IMR-90 (cell line): ENCODE measurements around the gene MB21D2. TPM values are rescaled to one million over a fixed set of nuclear protein-coding genes. Genes with fewer than 3 reads are reported as not detected.
A peak's percentile ranks its signal among the peaks of the same experiment; 100 is the strongest.

Experiments
- ATAC-seq: fragments of 200-7000 bp; cut with Tn5 transposase; 2 replicates; pipeline ENCODE4 v1.9.1; 2020; ENCODE audit warnings: low read depth, mild to moderate bottlenecking, moderate library complexity
- BruUV-seq: library from RNA; stranded (reverse); fragments of 400-500 nt; replicated peaks from 2 replicates; lab custom pipeline; 2021; lab: Mats Ljungman, UMichigan
- CTCF ChIA-PET: fragments of 300-600 bp; formaldehyde crosslinking; extraction: SDS; loops from one replicate; lab custom pipeline; 2021; ENCODE audit warnings: antibody characterized with exemption; lab: Yijun Ruan, JAX
- POLR2A ChIA-PET: fragments of 300-600 bp; sonication (Branson Sonifier 250); formaldehyde crosslinking; loops from one replicate; lab custom pipeline; 2022; ENCODE audit warnings: antibody characterized with exemption; ENCODE audit not compliant: unreplicated experiment; lab: Charles Lee
- DNase-seq: peaks from one replicate; pipeline ENCODE4 v3.0.0; 2013
- H2AFZ ChIP-seq: replicated peaks from 2 replicates; pipeline ENCODE3; 2013; ENCODE audit warnings: low read length, mild to moderate bottlenecking; ENCODE audit not compliant: poor library complexity
- H2AK5ac ChIP-seq: 2 replicates; pipeline ENCODE4 v1.6.1; 2013; ENCODE audit warnings: low read depth, low read length, inconsistent platforms
- H2AK9ac ChIP-seq: replicated peaks from 2 replicates; pipeline ENCODE3; 2013; ENCODE audit warnings: mild to moderate bottlenecking, low read depth, low read length, moderate library complexity; ENCODE audit not compliant: poor library complexity
- H2BK120ac ChIP-seq: 2 replicates; pipeline ENCODE4 v1.6.1; 2013; ENCODE audit warnings: low read depth, low read length, inconsistent platforms
- H2BK15ac ChIP-seq: 3 replicates; pipeline ENCODE4 v1.6.1; 2013; ENCODE audit warnings: low read depth, low read length, inconsistent platforms
- H2BK20ac ChIP-seq: 2 replicates; pipeline ENCODE4 v1.6.1; 2013; ENCODE audit warnings: low read depth, mild to moderate bottlenecking, inconsistent platforms, low read length, moderate library complexity
- H2BK5ac ChIP-seq: 2 replicates; pipeline ENCODE4 v1.6.1; 2013; ENCODE audit warnings: mild to moderate bottlenecking, low read depth, low read length, inconsistent platforms; ENCODE audit not compliant: poor library complexity, severe bottlenecking
- H3K14ac ChIP-seq: replicated peaks from 2 replicates; pipeline ENCODE4 v1.6.1; 2013; ENCODE audit warnings: low read depth, low read length, inconsistent platforms
- H3K18ac ChIP-seq: 2 replicates; pipeline ENCODE4 v1.6.1; 2013; ENCODE audit warnings: low read depth, low read length, control low read depth
- H3K23ac ChIP-seq: 2 replicates; pipeline ENCODE4 v1.6.1; 2013; ENCODE audit warnings: low read depth, low read length, inconsistent platforms
- H3K27ac ChIP-seq: 2 replicates; pipeline ENCODE4 v1.5.1; 2013; ENCODE audit warnings: mild to moderate bottlenecking, control low read depth, low read length; ENCODE audit not compliant: insufficient read depth
- H3K27me3 ChIP-seq: 2 replicates; pipeline ENCODE4 v1.6.1; 2013; ENCODE audit warnings: low read length; ENCODE audit not compliant: control insufficient read depth, insufficient read depth
- H3K36me3 ChIP-seq: 2 replicates; pipeline ENCODE4 v1.6.1; 2013; ENCODE audit warnings: low read length, mixed read lengths; ENCODE audit not compliant: control insufficient read depth, insufficient read depth
- H3K4ac ChIP-seq: 2 replicates; pipeline ENCODE4 v1.6.1; 2013; ENCODE audit warnings: low read depth, low read length, inconsistent platforms
- H3K4me1 ChIP-seq: 2 replicates; pipeline ENCODE4 v1.6.1; 2013; ENCODE audit warnings: low read length, mixed read lengths; ENCODE audit not compliant: control insufficient read depth, insufficient read depth
- H3K4me2 ChIP-seq: 2 replicates; pipeline ENCODE4 v1.6.1; 2013; ENCODE audit warnings: low read depth, mild to moderate bottlenecking, control low read depth, low read length, moderate library complexity
- H3K4me3 ChIP-seq: 2 replicates; pipeline ENCODE4 v1.5.1; 2013; ENCODE audit warnings: low read depth, mild to moderate bottlenecking, control low read depth, low read length, moderate library complexity; ENCODE audit not compliant: insufficient read depth
- H3K56ac ChIP-seq: 2 replicates; pipeline ENCODE4 v1.6.1; 2013; ENCODE audit warnings: low read length, inconsistent platforms; ENCODE audit not compliant: insufficient read depth; ENCODE audit errors: extremely low read depth
- H3K79me1 ChIP-seq, 2 experiments: 2 replicates each; pipeline ENCODE4 v1.6.1; 2013; ENCODE audit warnings: low read length in 2 of 2, inconsistent platforms in 1 of 2, low read depth in 1 of 2
- H3K9ac ChIP-seq: 2 replicates; pipeline ENCODE4 v1.6.1; 2013; ENCODE audit warnings: low read depth, low read length, control low read depth
- H3K9me1 ChIP-seq: 2 replicates; pipeline ENCODE4 v1.6.1; 2013; ENCODE audit warnings: low read length, inconsistent platforms; ENCODE audit not compliant: insufficient read depth
- H3K9me3 ChIP-seq: 2 replicates; pipeline ENCODE4 v1.6.1; 2013; ENCODE audit warnings: low read length; ENCODE audit not compliant: control insufficient read depth, insufficient read depth
- H4K20me1 ChIP-seq: 2 replicates; pipeline ENCODE4 v1.6.1; 2013; ENCODE audit warnings: low read length, inconsistent platforms; ENCODE audit not compliant: insufficient read depth
- H4K5ac ChIP-seq: 2 replicates; pipeline ENCODE4 v1.6.1; 2013; ENCODE audit warnings: mild to moderate bottlenecking, low read depth, low read length, control low read depth
- H4K8ac ChIP-seq, 2 experiments: 2 replicates each; pipeline ENCODE4 v1.6.1; 2013; ENCODE audit warnings: low read depth in 2 of 2, low read length in 2 of 2, control low read depth in 1 of 2, inconsistent platforms in 1 of 2
- H4K91ac ChIP-seq: 2 replicates; pipeline ENCODE4 v1.6.1; 2013; ENCODE audit warnings: low read depth, low read length, inconsistent platforms; ENCODE audit not compliant: insufficient read depth
- BHLHE40 ChIP-seq: fragments of 150-350 bp; IDR thresholded peaks from 2 replicates; pipeline ENCODE4 v1.6.1; 2016; ENCODE audit warnings: mild to moderate bottlenecking, low read depth, low read length
- CHD1 ChIP-seq: IDR thresholded peaks from 2 replicates; pipeline ENCODE4 v1.6.1; 2012; ENCODE audit warnings: low read depth, low read length, improper control_type of control experiment
- MAFK ChIP-seq: IDR thresholded peaks from 2 replicates; pipeline ENCODE4 v1.6.1; 2012; ENCODE audit warnings: low read depth, low read length, improper control_type of control experiment
- MAZ ChIP-seq: IDR thresholded peaks from 2 replicates; pipeline ENCODE4 v1.6.1; 2012; ENCODE audit warnings: low read depth, mild to moderate bottlenecking, low read length, improper control_type of control experiment, moderate library complexity, borderline replicate concordance
- NFE2L2 ChIP-seq: fragments of 150-350 bp; IDR thresholded peaks from 2 replicates; pipeline ENCODE4 v1.6.1; 2016; ENCODE audit warnings: low read depth, mild to moderate bottlenecking, low read length
- POLR2A ChIP-seq: IDR thresholded peaks from 2 replicates; pipeline ENCODE4 v1.6.1; 2012; ENCODE audit warnings: mild to moderate bottlenecking, low read depth, low read length
- RAD21 ChIP-seq: IDR thresholded peaks from 2 replicates; pipeline ENCODE4 v1.6.1; 2012; ENCODE audit warnings: low read length, improper control_type of control experiment
- RCOR1 ChIP-seq: IDR thresholded peaks from 2 replicates; pipeline ENCODE4 v1.6.1; 2012; ENCODE audit warnings: mild to moderate bottlenecking, low read length, improper control_type of control experiment; ENCODE audit not compliant: insufficient replicate concordance
- WGBS, 2 experiments: methylation state at CpG; one replicate each; pipeline versions ENCODE4 v1.1.5 to v1.1.7; 2013; ENCODE audit warnings: missing lambda C conversion rate in 2 of 2; ENCODE audit not compliant: insufficient read length in 1 of 2; ENCODE audit errors: extremely low coverage in 2 of 2; 5-methylcytosine and 5-hydroxymethylcytosine counted together
- dilution Hi-C: fragments of 300-500 bp; cut with HindIII; formaldehyde crosslinking; loops from one replicate; pipeline ENCODE4 v1.14.3; 2018; ENCODE audit warnings: low sequenced_read_pairs; ENCODE audit not compliant: unreplicated experiment
- in situ Hi-C: fragments of 300-500 bp; cut with MboI; formaldehyde crosslinking; loops from 3 replicates; pipeline ENCODE4 v1.14.3; 2019; ENCODE audit warnings: low sequenced_read_pairs, inconsistent platforms, mixed read lengths
- intact Hi-C: fragments of 100-400 bp; cut with micrococcal nuclease; formaldehyde crosslinking; loops from 2 replicates; pipeline ENCODE4 v1.10.0; 2022
- polyA plus RNA-seq, 3 experiments: library from polyadenylated mRNA; depleted of rRNA; stranded (reverse); fragments of >200 nt; gene quantifications; 2 replicates each; pipeline ENCODE4 v1.2.3, GENCODE V29; 2012; ENCODE audit warnings: low replicate concordance in 1 of 3
- total RNA-seq: library from RNA; depleted of rRNA; stranded (reverse); fragments of >200 nt; gene quantifications from 2 replicates; pipeline ENCODE4 v1.2.3, GENCODE V29; 2012
- TF ChIP-seq, protein P1 (sequence below): fragments of 150-350 bp; IDR thresholded peaks from 2 replicates; pipeline ENCODE4 v1.6.1; 2017; ENCODE audit warnings: mild to moderate bottlenecking, antibody characterized with exemption, low read length, low read depth

Gene MB21D2
- total and polyA plus RNA-seq, 2 of the 4 experiments (the other 2 are of a cell fraction), result 13.6 to 44.8 TPM

DNA sequence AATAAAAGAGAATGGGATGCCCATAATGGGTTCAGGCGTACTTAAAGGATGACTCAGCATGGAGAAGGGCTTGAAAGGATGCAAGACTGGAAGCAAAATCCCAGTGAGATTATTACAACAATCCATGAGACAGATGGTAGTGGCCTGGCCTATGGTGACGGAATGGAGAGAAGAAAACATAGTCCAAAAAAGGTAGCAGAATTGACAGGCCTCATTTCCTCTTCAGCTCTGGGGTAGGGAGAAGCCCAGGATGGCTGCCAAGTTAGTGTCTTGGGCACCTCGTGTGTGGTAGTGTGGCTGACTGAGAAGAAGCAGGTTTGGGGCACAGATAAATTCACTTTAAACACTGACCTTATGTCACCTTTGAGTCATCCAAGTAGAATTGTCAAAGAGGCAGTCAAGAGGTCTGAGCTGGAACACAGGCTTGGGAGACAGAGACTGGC lies 18.1 kb downstream of the MB21D2 start (continued):
- TF ChIP-seq CHD1, result no peak

DNA sequence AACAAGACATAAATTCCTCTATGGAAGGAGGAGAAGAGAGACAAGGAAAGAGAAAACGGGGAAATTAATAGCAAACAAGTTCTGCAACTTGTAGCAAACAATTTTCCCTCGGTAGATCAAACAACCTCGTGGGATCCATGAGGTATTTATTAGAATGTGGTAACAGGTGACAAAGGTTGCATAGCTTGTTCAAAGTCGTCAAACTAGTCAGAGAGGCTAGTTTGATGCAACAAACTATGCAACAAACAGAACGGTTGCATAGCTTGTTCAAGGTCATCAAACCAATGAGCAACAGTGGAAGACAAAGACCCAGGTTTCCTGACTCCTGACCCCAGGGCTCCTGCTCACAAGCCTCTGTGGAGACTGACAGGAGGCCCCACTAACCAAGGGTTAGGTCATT lies 20.7 kb downstream of the MB21D2 start:
- Histone ChIP-seq H3K36me3 (no peaks in the 10 kb centered on the region), H3K9me1 (peaks cover 14% of the 10 kb centered on the region), H2AK5ac (peak overlapping the region; percentile 65; the same call in 1 of the 2 replicates), H2BK120ac (no peak overlapping the region), H3K79me1 (peaks cover 31 to 72% of the 10 kb centered on the region in 2 experiments), H3K23ac (no peak overlapping the region), H3K9ac (no peak overlapping the region), H3K4me2 (no peak overlapping the region), H3K4me3 (no peak overlapping the region), H4K5ac (no peak overlapping the region), H3K18ac (no peak overlapping the region), H2AFZ (no peak overlapping the region), H2BK20ac (no peak overlapping the region), H3K27me3 (no peaks in the 10 kb centered on the region), H4K91ac (no peak overlapping the region), H3K9me3 (no peaks in the 10 kb centered on the region), H4K8ac (no peak overlapping the region), H2AK9ac (no peak overlapping the region), H2BK15ac (no peak overlapping the region), H3K4me1 (peaks cover 18% of the 10 kb centered on the region), H3K56ac (no peak overlapping the region), H2BK5ac (no peak overlapping the region), H3K27ac (no peak overlapping the region), H4K20me1 (no peaks in the 10 kb centered on the region), H3K14ac (0 out of 2 replicates have a peak overlapping the region, but pooled peaks have one; percentile 10), H3K4ac (0 out of 2 replicates have a peak overlapping the region, but pooled peaks have one; percentile 21)
- in situ Hi-C loops (loop anchor here (25.0 kb wide), 1 partner anchor 1560 kb away; the partner anchor contains the start of genes CCDC50 and UTS2B), dilution Hi-C loops (no loop called here), intact Hi-C loops (no loop called here)
- no peak for DNase-seq
- no peak for ATAC-seq
- 100% methylated on average over 2 of the region's 5 CpGs; no CpG with 5 or more reads in 1 of the 2 experiments for WGBS, 2 experiments
- BruUV-seq, result no TSS peak
- CTCF ChIA-PET, result interaction anchor here (1.2 kb wide), 1 partner anchor 9 kb away, joined by 3 read pairs; no protein-coding TSS in a partner anchor
- TF ChIP-seq MAZ (no peak), RCOR1 (no peak), NFE2L2 (no peak), RAD21 (no peak), MAFK (no peak), CHD1 (no peak), BHLHE40 (no peak), POLR2A (no peak)
- TF ChIP-seq, protein P1, sequence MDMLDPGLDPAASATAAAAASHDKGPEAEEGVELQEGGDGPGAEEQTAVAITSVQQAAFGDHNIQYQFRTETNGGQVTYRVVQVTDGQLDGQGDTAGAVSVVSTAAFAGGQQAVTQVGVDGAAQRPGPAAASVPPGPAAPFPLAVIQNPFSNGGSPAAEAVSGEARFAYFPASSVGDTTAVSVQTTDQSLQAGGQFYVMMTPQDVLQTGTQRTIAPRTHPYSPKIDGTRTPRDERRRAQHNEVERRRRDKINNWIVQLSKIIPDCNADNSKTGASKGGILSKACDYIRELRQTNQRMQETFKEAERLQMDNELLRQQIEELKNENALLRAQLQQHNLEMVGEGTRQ, result no peak
- POLR2A ChIA-PET, result no interaction called here
